Astrocyte of the spinal cord (primary cell): Measurements from ENCODE around the gene MAGI1.
A peak's percentile ranks its signal among the peaks of the same experiment; 100 is the strongest.
"Not testable (repeated sequence)": the region's sequence is repeated elsewhere in the genome, so short reads cannot be mapped to it uniquely, and the experiment has no call there.

ENCODE experiments used
- DNase-seq: peaks from one replicate; pipeline ENCODE4 v3.0.0; 2011; ENCODE audit warnings: low read depth, low spot score
- H3K4me3 ChIP-seq: 2 replicates; pipeline ENCODE4 v1.5.1; 2011; ENCODE audit warnings: low read depth, mild to moderate bottlenecking, low read length, moderate library complexity
- CTCF ChIP-seq: IDR thresholded peaks from 2 replicates; pipeline ENCODE4 v1.5.1; 2012; ENCODE audit warnings: low read depth, mild to moderate bottlenecking, low read length, inconsistent platforms
- in situ Hi-C: cut with HindIII; loops from 2 replicates; pipeline ENCODE4 v1.10.0; 2017; ENCODE audit warnings: low sequenced_read_pairs

MAGI1 gene

GRCh38 chr3:65521032-65521431 lies 517.7 kb downstream of the MAGI1 start:
- in situ Hi-C loops = no loop called here

GRCh38 chr3:65516998-65517397 lies 521.7 kb downstream of the MAGI1 start:
- no peak for TF ChIP-seq CTCF
- no peak for DNase-seq
- no peak overlapping the region for H3K4me3 ChIP-seq
- in situ Hi-C loops = no loop called here

More at GRCh38 chr3:65521032-65521431, 517.7 kb downstream of the MAGI1 start:
- TF ChIP-seq CTCF = no peak
- H3K4me3 ChIP-seq = no peak overlapping the region
- DNase-seq = no peak

GRCh38 chr3:65514317-65514716 lies 524.4 kb downstream of the MAGI1 start:
- in situ Hi-C loops, H3K4me3 ChIP-seq, DNase-seq: not testable (repeated sequence)

GRCh38 chr3:65509423-65509794 lies 529.3 kb downstream of the MAGI1 start:
- in situ Hi-C loops, DNase-seq: not testable (repeated sequence)
- peak overlapping the region; percentile 7 for H3K4me3 ChIP-seq

- in situ Hi-C loops = no loop called here
- no peak overlapping the region for H3K4me3 ChIP-seq
- no peak for DNase-seq
- no peak for TF ChIP-seq CTCF
Observed at GRCh38 chr3:65508750-65509422, 529.8 kb downstream of the MAGI1 start.

GRCh38 chr3:65507437-65507836 lies 531.3 kb downstream of the MAGI1 start:
- H3K4me3 ChIP-seq = no peak overlapping the region
- no peak for TF ChIP-seq CTCF
- no peak for DNase-seq
- in situ Hi-C loops = no loop called here

GRCh38 chr3:65503776-65504175 lies 534.9 kb downstream of the MAGI1 start:
- no peak for TF ChIP-seq CTCF
- in situ Hi-C loops = no loop called here
- no peak overlapping the region for H3K4me3 ChIP-seq
- DNase-seq = no peak

- no peak for DNase-seq
- TF ChIP-seq CTCF = no peak
- in situ Hi-C loops = no loop called here
- no peak overlapping the region for H3K4me3 ChIP-seq
Observed at GRCh38 chr3:65502526-65502925, 536.2 kb downstream of the MAGI1 start.
